H1 (cell line): ENCODE measurements around the gene COL27A1.

Experiments
- CEBPB ChIP-seq: IDR thresholded peaks from 2 replicates; pipeline ENCODE4 v1.6.1; 2012; ENCODE audit warnings: low read depth, low read length
- CREB1 ChIP-seq: IDR thresholded peaks from 2 replicates; pipeline ENCODE4 v1.6.1; 2012; ENCODE audit warnings: inconsistent platforms
- EP300 ChIP-seq, 2 experiments: IDR thresholded peaks; 1 replicate in 1 of 2; 2 replicates in 1 of 2; pipeline ENCODE4 v1.6.1; 2011 to 2012; ENCODE audit warnings: low read depth in 2 of 2, low read length in 2 of 2, mild to moderate bottlenecking in 2 of 2, borderline replicate concordance in 1 of 2, inconsistent platforms in 1 of 2, moderate library complexity in 1 of 2
- EZH2 ChIP-seq: fragments of 200-600 bp; sonication (generic); IDR thresholded peaks from 2 replicates; pipeline ENCODE4 v1.7.1; 2012; ENCODE audit warnings: low read depth, mild to moderate bottlenecking, moderate library complexity, low read length, inconsistent platforms; ENCODE audit not compliant: severe bottlenecking
- POLR2A ChIP-seq, 2 experiments: IDR thresholded peaks; 1 replicate in 1 of 2; 2 replicates in 1 of 2; pipeline ENCODE4 v1.6.1; 2011; ENCODE audit warnings: low read depth in 2 of 2, low read length in 2 of 2, mild to moderate bottlenecking in 2 of 2; ENCODE audit errors: control extremely low read depth in 1 of 2
- SP1 ChIP-seq: IDR thresholded peaks from 2 replicates; pipeline ENCODE4 v1.6.1; 2011; ENCODE audit warnings: low read depth, low read length
- TCF12 ChIP-seq: IDR thresholded peaks from 2 replicates; pipeline ENCODE4 v1.6.1; 2011; ENCODE audit warnings: low read depth, mild to moderate bottlenecking, low read length
- YY1 ChIP-seq: IDR thresholded peaks from 2 replicates; pipeline ENCODE4 v1.6.1; 2011; ENCODE audit warnings: low read depth, mild to moderate bottlenecking, low read length
- ZNF274 ChIP-seq: IDR thresholded peaks from 2 replicates; pipeline ENCODE4 v1.7.0; 2012; ENCODE audit warnings: low read length, borderline replicate concordance; ENCODE audit errors: extremely low read depth
- TF ChIP-seq, protein P1 (sequence below), 3 experiments: IDR thresholded peaks; 1 replicate in 2 of 3; 2 replicates in 1 of 3; pipeline versions ENCODE4 v1.5.1 to v1.6.1; 2011; ENCODE audit warnings: low read length in 3 of 3, mild to moderate bottlenecking in 3 of 3, inconsistent platforms in 2 of 3, low read depth in 1 of 3, moderate library complexity in 1 of 3; ENCODE audit not compliant: insufficient read depth in 1 of 3; ENCODE audit errors: control extremely low read depth in 1 of 3
- TF ChIP-seq, protein P2 (sequence below): IDR thresholded peaks from 2 replicates; pipeline ENCODE4 v1.6.1; 2012; ENCODE audit warnings: inconsistent platforms

DNA sequence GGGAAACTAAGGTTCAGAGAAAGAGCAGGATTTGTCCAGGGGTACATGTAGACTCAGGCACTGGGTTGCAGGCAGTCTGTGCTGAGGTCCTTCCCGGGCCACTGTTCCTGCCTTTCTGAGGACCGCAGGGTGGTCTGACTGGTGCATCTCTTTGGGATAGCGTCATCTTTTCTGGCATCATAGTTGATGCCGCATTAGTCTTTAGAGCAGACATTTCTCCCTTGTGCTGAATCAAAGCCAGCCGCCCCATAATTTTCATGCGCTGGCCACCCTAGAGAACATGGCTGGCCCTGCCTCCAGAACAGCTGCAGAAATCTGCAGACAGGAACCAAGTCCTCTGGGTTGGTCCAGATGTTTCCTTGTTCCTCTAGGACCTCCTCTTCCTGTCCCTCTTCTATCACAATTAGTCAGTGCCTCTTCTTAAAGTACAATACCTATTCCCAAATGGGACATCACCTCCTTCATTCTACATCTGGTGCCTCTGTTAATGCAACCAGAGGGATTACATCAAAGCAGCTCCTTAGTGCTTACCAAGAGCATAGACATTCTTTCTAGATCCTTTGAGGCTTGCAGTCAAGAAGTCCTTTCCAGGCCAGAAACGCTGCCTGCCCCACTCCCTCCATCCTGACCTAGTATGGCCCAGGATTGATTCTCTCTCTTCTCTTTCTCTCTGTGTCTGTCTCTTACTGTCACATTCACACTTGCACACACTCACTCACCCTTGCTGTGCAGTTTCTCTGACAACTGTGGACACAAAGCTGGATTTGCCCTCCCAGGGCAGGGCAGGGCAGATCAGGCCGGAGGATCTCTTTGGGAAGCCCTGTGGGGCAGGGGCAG is 125.5 kb downstream of the COL27A1 start:
- TF ChIP-seq, protein P1, sequence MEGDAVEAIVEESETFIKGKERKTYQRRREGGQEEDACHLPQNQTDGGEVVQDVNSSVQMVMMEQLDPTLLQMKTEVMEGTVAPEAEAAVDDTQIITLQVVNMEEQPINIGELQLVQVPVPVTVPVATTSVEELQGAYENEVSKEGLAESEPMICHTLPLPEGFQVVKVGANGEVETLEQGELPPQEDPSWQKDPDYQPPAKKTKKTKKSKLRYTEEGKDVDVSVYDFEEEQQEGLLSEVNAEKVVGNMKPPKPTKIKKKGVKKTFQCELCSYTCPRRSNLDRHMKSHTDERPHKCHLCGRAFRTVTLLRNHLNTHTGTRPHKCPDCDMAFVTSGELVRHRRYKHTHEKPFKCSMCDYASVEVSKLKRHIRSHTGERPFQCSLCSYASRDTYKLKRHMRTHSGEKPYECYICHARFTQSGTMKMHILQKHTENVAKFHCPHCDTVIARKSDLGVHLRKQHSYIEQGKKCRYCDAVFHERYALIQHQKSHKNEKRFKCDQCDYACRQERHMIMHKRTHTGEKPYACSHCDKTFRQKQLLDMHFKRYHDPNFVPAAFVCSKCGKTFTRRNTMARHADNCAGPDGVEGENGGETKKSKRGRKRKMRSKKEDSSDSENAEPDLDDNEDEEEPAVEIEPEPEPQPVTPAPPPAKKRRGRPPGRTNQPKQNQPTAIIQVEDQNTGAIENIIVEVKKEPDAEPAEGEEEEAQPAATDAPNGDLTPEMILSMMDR (IDR thresholded peaks at IDR 0.05; ENCODE audit: control extremely low read depth in 1 of 3, insufficient read depth in 1 of 3, low read depth in 1 of 3, low read length in 3 of 3) = no peak
- TF ChIP-seq EZH2 (no peak), CEBPB (no peak), EP300 (IDR thresholded peaks at IDR 0.05; ENCODE audit: borderline replicate concordance in 1 of 2, low read depth in 2 of 2, low read length in 2 of 2) (no peak), SP1 (no peak), POLR2A (IDR thresholded peaks at IDR 0.05; ENCODE audit: control extremely low read depth in 1 of 2, low read depth in 2 of 2, low read length in 2 of 2) (no peak), TCF12 (no peak), YY1 (no peak), CREB1 (no peak), ZNF274 (no peak)
- TF ChIP-seq, protein P2, sequence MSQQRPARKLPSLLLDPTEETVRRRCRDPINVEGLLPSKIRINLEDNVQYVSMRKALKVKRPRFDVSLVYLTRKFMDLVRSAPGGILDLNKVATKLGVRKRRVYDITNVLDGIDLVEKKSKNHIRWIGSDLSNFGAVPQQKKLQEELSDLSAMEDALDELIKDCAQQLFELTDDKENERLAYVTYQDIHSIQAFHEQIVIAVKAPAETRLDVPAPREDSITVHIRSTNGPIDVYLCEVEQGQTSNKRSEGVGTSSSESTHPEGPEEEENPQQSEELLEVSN = no peak
